NCI-H1694 (cell line): ENCODE data around the gene OPCML.

Experiments
- DNase-seq: peaks from one replicate; lab custom pipeline; 2025; lab: John Stamatoyannopoulos, UW

OPCML gene

GRCh38 chr11:132792341-132793140, 739.8 kb downstream of the OPCML start:
- no peak for DNase-seq

- DNase-seq: no peak
Measured at GRCh38 chr11:132790971-132791370, 741.3 kb downstream of the OPCML start.

GRCh38 chr11:132790466-132790865, 741.8 kb downstream of the OPCML start:
- DNase-seq: no peak

GRCh38 chr11:132788816-132789325, 743.4 kb downstream of the OPCML start:
- DNase-seq: no peak

- DNase-seq: no peak
Measured at GRCh38 chr11:132785878-132786277, 746.4 kb downstream of the OPCML start.

- no peak for DNase-seq
Measured at GRCh38 chr11:132784441-132784840, 747.9 kb downstream of the OPCML start.

GRCh38 chr11:132782102-132782501, 750.2 kb downstream of the OPCML start:
- DNase-seq: no peak

- no peak for DNase-seq
Measured at GRCh38 chr11:132780046-132780445, 752.3 kb downstream of the OPCML start.

- DNase-seq: no peak
Measured at GRCh38 chr11:132779497-132779896, 752.8 kb downstream of the OPCML start.

- DNase-seq: no peak
Measured at GRCh38 chr11:132777067-132777975, 755.0 kb downstream of the OPCML start.

GRCh38 chr11:132773751-132774150, 758.5 kb downstream of the OPCML start:
- DNase-seq: no peak

- DNase-seq: no peak
Measured at GRCh38 chr11:132772703-132773545, 759.4 kb downstream of the OPCML start.

- DNase-seq: no peak
Measured at GRCh38 chr11:132771746-132772145, 760.6 kb downstream of the OPCML start.

GRCh38 chr11:132770829-132771530, 761.3 kb downstream of the OPCML start:
- DNase-seq: no peak

- DNase-seq: no peak
Measured at GRCh38 chr11:132763503-132763902, 768.8 kb downstream of the OPCML start.

- DNase-seq: no peak
Measured at GRCh38 chr11:132755934-132756333, 776.4 kb downstream of the OPCML start.

- DNase-seq: no peak
Measured at GRCh38 chr11:132751516-132752250, 780.6 kb downstream of the OPCML start.

- DNase-seq: no peak
Measured at GRCh38 chr11:132746305-132746704, 786.0 kb downstream of the OPCML start.

GRCh38 chr11:132745306-132745705, 787.0 kb downstream of the OPCML start:
- no peak for DNase-seq

- DNase-seq: no peak
Measured at GRCh38 chr11:132744771-132745170, 787.5 kb downstream of the OPCML start.

- DNase-seq: no peak
Measured at GRCh38 chr11:132743601-132744000, 788.7 kb downstream of the OPCML start.
